HG02884 (cell line): ENCODE results near the gene GNB3.
A peak's percentile ranks its signal among the peaks of the same experiment; 100 is the strongest.

Source experiments
- ATAC-seq: cut with Tn5 transposase; IDR thresholded peaks from one replicate; pipeline ENCODE4 v1.9.1; 2021; ENCODE audit warnings: mild to moderate bottlenecking, moderate library complexity; ENCODE audit not compliant: unreplicated experiment

Gene GNB3

DNA sequence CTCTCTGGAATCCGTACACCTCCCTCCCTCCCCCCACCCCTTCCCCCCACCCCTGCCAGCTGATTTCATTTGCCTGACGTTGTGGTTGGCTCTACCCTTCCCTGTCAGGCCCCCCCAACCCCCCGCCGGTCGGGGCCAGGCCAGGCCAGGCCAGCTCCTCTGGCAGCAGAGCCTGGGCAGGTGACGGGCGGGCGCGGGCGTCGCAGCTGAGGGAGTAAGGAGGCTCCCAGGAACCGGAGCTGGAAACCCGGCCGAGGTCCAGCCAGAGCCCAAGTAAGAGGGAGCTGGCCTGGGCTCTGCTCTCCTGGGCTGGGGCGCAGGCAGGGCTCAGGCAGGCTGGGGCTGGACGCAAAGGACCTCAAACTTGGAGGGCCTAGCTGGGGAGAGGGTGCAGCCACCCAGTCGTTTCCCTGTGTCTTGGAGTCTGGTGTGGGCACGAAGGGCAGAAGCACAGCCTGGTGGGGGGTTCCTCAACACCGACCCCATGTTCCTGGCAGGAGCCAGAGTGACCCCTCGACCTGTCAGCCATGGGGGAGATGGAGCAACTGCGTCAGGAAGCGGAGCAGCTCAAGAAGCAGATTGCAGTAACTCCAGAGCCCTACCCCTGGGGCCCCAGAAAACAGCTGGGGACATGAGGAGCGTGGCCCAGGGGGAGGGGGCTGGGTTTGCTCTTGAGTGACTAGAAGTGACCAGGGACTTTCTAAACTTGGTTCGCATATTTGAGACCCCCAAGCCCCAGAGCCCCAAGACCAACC lies at the start of gene GNB3:
TSS of gene GNB3 (plus strand) at position 165 of the 755 bp plus-strand sequence. CDS start at position 528, 363 bp downstream.
- no peak for ATAC-seq

DNA sequence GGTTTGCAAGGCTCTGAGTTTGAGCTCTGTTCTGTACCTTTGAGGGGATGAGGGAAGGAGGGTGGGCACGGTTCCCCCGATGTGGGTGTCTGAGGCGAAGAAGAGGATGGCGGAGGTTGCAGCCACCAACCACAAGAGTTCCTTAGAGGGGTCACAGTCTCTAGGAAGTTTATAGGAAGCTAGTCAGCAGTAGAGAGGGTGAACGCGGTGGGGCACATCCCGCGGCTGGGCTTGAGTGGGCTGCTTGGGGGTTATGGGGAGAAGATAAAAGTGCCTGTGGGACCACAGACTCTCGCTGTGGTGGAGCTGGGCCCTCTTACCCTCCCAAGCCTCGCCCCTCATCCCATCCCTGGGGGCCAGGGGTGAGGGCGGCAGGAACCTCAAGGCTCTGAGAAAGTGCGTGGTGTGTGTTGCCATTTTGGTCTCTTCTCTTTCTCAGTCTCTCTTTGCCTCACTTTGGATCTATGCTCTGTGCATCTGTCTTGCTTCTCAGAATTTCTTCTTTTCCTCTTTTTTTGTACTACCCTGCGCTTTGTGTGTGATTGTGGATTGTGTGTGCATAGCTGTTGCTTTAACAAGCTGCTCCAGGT lies 48.7 kb upstream of the GNB3 start:
- ATAC-seq: no peak

DNA sequence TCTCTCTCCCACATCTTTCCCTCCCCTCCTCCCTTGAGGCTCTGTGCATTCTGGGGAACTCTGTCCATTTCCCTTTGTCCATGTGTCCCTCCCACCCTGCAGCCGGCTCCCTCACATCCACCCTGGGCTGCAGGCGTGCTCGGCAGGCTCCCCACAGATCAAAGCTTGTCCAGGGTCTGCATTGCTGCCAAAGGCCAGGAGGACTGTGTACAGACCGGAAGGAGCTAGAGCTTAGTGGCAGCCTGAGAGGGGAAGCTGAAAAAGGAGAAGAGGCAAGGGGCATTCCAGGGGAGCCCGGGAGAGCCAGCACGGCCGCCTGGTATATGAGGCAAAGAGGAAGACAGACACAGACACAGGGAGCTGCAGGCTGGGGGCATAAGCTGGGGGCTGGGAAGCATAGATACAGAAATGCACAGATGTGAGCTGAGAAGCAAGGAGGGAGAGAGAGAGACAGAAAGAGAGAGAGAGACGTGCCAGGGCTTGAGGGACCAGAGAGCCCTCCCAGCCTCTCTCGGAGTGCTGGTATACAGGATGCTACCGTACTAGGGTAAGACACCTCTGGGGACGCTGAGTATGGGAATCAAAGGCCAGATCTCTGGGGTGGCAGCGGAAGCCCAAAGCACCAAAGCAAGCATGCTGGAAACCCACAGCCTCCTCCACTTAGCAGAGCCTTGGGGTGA lies 48.1 kb upstream of the GNB3 start:
- peak; percentile 45 for ATAC-seq

GRCh38 chr12:6795088-6795487 lies 45.6 kb upstream of the GNB3 start:
- ATAC-seq: no peak

DNA sequence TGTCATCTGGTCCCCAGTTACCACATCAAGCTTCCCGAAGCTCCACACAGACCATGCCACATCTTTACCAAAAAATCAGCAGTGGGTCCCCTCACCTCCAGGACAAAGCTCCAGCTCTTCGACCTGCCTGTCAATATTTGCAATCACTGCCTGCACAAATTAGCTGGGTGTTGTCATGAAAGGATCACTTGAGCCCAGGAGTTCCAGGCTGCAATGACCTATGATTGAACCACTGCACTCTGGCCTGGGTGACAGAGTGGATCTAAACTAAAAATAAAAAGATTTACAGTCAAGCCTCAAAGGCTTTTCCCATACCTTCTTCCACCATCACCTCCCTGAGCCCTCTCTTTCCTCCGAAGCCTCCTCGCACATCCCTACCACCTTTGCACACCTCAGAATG lies 44.1 kb upstream of the GNB3 start:
- no peak for ATAC-seq

DNA sequence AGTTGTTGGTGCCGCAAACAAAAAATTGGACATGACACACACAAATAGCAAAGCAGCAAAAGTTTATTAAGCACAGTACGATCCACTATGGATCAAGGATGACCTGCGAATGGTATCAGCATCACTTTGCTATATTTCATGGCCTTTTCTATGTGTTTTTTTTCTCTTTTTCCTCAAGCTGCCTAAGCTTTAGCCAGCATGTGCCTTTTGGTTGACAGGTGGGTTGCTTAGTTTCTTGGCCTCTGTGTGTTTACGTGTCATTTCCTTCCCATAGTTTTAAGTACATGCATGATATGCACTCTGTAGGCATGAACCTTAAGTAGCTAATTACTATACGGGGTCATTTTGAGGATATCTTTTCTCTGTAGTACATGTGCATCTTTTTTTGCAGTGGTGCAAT lies 41.6 kb upstream of the GNB3 start:
- ATAC-seq: no peak

- no peak for ATAC-seq
These were observed 33.6 kb upstream of the GNB3 start for GRCh38 chr12:6807170-6807569.

DNA sequence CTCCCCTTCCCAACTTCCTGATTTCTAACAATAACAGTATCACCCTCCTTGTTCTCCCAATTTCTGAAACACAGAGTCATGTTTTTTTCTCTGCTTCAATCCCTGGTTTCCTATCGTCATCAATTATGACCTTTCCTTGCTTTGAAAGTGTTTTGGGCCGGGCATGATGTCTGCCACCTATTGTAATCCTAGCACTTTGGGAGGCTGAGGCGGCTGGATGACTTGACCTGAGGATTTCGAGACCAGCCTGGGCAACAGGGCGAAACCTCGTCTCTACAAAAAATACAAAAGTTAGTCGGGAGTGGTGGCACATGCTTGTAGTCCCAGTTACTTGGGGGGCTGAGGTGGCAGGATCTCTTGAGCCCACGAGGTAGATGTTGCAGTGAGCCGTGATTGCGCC lies 31.7 kb upstream of the GNB3 start:
- ATAC-seq: no peak

DNA sequence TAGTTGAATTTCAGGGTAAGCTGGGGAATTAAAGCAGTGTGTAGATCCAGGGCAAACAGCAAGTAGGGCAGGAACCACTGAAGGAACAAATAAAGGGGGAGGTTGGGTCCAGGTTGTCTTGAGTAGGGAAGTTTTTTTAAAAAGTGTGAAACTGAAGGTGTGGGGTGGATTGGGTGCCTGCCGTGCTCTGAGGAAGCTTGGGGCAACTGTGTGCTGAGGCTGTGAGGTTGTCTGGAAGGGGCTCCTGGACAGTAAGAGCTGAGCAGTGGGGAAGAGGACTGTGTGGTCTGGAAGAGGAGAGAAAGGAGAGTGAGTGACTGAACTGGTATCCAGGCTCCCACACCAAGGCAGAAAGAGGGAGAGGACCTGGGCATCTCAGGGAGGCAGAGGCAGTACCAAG lies 30.0 kb upstream of the GNB3 start:
- ATAC-seq: no peak

DNA sequence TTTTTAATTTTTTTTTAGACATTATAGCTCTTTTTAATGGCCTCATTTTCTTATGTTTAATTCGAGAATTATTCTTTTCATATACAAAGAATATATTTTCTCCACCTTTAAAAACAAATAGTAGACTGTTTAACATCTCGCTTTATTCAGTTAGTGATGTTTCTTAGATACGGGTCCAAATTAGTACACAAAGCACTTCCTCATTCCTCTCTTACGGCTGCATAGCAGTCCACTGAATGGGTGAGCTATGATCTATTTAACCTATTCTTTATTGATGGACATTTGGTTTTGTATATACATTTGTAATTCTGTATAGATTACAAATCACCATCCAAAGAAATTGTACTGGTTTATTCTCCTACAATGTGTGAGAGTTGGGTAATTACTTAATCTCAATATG lies 27.4 kb upstream of the GNB3 start:
- ATAC-seq: no peak

- ATAC-seq: no peak
These were observed 24.1 kb upstream of the GNB3 start for GRCh38 chr12:6816598-6816997.

DNA sequence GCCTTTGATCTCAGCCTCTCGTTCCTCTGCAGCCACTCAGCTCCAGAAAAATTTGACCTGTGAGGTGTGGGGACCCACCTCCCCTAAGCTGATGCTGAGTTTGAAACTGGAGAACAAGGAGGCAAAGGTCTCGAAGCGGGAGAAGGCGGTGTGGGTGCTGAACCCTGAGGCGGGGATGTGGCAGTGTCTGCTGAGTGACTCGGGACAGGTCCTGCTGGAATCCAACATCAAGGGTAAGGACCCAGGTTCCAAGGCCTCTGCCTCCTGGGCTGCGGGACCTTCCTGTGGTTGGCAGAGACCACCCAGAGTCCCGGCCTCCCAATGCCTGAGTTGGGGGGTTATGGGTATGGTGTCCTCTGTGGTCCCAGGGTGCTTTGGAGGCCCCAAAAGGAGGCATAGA lies 23.6 kb upstream of the GNB3 start:
- ATAC-seq: no peak

DNA sequence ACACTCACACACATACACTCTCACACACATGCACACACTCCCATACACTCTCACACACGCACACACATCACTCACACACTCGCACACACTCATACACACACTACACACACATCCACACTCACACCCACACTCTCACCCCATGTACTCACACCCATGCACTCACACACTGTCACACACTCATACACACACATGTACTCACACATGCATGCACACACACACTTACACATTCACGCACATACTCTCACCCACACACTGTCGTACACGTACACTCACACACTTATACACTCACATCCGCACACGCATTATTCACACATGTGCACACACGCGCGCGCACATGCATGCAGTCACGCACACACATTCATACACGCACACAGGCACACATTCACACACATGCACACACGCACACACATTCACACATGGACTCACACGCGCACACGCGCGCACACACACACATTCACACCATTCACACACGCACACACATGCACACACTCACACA lies 23.0 kb upstream of the GNB3 start:
- ATAC-seq: no peak

DNA sequence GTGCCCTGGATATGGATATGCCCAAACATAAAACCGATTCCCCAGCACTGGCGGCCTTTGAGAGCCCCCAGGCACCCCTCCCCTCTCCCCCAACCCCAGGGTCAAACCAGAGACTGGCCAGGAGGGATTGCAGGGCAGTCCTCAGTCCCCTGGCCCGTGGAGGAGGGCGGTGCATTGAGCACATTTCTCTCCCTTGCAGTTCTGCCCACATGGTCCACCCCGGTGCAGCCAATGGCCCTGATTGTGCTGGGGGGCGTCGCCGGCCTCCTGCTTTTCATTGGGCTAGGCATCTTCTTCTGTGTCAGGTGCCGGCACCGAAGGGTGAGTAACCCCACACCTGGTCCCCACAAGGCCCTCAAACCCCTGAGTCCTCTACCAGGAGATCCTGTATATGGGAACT lies 22.5 kb upstream of the GNB3 start:
- no peak for ATAC-seq

- no peak for ATAC-seq
These were observed 22.1 kb upstream of the GNB3 start for GRCh38 chr12:6818645-6819044.

DNA sequence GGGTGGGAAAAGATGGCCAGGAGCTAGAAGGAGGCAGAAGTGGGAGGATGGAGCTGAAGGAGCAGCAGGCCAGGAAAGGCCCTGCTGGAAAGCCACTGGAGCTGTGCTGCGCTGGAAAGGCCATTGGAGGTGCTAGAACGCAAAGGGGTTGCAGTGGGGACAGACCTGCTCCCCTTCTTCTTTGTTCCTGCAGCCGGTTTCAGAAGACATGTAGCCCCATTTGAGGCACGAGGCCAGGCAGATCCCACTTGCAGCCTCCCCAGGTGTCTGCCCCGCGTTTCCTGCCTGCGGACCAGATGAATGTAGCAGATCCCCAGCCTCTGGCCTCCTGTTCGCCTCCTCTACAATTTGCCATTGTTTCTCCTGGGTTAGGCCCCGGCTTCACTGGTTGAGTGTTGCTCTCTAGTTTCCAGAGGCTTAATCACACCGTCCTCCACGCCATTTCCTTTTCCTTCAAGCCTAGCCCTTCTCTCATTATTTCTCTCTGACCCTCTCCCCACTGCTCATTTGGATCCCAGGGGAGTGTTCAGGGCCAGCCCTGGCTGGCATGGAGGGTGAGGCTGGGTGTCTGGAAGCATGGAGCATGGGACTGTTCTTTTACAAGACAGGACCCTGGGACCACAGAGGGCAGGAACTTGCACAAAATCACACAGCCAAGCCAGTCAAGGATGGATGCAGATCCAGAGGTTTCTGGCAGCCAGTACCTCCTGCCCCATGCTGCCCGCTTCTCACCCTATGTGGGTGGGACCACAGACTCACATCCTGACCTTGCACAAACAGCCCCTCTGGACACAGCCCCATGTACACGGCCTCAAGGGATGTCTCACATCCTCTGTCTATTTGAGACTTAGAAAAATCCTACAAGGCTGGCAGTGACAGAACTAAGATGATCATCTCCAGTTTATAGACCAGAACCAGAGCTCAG lies 21.4 kb upstream of the GNB3 start:
- ATAC-seq: no peak

DNA sequence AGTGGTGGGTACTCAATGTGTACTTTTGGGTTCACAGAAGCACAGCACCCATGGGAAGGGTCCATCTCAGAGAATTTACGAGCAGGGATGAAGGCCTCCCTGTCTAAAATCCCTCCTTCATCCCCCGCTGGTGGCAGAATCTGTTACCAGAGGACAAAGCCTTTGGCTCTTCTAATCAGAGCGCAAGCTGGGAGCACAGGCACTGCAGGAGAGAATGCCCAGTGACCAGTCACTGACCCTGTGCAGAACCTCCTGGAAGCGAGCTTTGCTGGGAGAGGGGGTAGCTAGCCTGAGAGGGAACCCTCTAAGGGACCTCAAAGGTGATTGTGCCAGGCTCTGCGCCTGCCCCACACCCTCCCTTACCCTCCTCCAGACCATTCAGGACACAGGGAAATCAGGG lies 20.6 kb upstream of the GNB3 start:
- no peak for ATAC-seq

DNA sequence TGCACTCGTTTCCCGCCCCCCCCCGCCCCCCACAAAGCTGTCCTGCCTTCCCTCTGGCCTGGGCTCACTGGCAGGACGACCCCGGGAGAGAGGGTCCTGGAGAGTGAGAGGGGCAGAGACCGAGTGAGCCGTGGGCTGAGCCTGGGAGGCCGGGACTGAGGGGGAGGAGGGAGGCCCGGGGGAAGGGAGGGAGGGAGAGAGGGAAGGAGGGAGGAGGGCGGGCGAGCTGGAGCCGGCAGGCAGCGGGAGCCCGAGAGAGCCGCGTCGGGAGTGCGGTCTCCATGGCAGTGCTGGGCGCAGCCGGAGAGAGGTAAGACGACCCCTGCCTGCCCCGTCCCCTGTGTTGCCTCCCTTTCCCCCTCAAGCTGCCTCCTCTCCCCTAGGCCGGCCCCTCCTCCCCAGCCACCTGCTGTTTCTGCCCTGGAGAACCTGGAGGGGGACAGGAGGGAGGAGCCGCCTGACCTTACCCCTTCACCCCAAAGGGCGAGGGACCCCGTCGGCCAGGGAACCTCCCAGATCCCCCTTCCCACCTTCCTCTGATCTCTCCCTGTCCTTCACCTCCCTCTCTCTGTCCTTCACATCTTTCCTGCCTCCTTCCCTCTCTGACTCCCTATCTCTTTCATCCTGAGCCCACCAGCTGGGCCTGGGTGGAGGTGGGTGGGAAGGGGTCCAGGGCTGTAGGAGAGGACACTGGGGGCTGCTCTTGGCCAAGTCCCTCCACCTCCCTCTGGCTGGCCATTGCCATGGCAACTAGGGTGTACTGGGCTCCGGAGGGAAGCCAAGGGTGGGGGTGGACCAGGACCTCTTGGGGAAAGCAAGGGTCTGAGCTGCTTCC lies 18.9 kb upstream of the GNB3 start, which contains the start of gene GPR162:
TSS of gene GPR162 (plus strand) at position 231 of the 835 bp plus-strand sequence. CDS start 2,078 bp downstream, outside the sequence.
- ATAC-seq: no peak

- ATAC-seq: no peak
These were observed 18.1 kb upstream of the GNB3 start for GRCh38 chr12:6822426-6823135.
